Activated CD8-positive, alpha-beta memory T cell treated with anti-CD3 and anti-CD28 coated beads, Interleukin-2, amount 50 U/mL, for 48 hours (primary cell): ENCODE results near the gene ARHGAP24.
"Not testable (repeated sequence)": the region's sequence is repeated elsewhere in the genome, so short reads cannot be mapped to it uniquely, and the experiment has no call there.

Source experiments
- DNase-seq: peaks from one replicate; pipeline ENCODE4 v3.0.0-alpha.2; 2020

Gene ARHGAP24

GRCh38 chr4:85932500-85933290, 457.7 kb downstream of the ARHGAP24 start:
- DNase-seq: no peak

DNA sequence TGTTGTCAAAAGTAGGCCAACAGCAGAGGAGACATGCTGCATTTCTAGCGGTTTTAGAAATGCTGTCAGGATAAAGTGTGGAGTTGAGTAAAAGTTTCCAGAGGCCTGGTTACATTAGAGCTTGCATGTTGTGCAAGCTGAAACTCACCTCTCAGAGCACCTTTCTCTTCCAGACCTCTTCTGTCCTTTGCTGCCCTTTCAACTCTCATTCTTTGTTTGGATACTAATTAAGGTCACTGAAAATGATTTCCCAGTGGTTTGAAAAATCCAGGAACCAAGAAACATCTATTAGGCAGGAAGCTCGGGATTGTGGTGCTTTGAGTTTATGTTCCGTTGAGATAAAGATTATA, 458.3 kb downstream of the ARHGAP24 start:
- DNase-seq: no peak

GRCh38 chr4:85937507-85937906, 462.6 kb downstream of the ARHGAP24 start:
- no peak for DNase-seq

DNA sequence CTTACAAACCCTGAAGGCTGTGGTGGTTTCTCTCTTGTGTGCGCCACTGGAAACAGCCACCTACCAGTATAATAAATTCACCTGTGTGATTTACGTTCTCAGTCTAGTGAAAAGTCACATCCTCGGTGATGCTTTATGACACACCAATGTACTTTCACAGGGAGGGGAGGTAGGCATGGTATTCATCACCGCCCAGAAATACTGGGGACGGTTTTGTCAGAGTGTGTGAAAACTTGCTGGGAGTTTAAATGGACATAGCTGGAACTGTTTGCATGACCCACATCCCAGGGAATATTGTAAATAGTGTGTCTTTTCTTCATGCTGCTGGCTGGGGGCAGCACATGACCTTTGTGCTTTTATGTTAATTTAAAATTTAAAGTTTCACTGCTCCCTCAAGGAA, 463.1 kb downstream of the ARHGAP24 start:
- no peak for DNase-seq

- no peak for DNase-seq
These were observed 464.0 kb downstream of the ARHGAP24 start for GRCh38 chr4:85938902-85939301.

DNA sequence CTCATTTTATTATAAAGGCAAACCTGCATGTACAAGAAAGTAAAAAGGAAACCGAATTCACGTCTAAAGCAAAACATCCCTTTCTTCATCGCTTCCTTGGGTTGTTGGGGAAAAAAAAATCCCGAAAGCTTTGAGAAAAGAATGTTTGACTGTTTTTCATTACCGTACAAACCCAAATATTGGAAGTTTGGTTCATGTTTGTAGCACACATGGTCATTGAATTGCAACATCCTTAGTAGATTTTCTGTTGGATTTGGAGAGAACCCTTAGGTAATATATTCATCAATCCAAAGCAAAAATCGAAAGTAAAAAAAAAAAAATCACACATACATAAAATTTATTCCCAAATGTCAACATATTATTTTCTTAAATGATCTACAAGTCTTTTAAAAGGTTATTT, 464.6 kb downstream of the ARHGAP24 start:
- DNase-seq: no peak

GRCh38 chr4:85940151-85940550, 465.2 kb downstream of the ARHGAP24 start:
- DNase-seq: no peak

DNA sequence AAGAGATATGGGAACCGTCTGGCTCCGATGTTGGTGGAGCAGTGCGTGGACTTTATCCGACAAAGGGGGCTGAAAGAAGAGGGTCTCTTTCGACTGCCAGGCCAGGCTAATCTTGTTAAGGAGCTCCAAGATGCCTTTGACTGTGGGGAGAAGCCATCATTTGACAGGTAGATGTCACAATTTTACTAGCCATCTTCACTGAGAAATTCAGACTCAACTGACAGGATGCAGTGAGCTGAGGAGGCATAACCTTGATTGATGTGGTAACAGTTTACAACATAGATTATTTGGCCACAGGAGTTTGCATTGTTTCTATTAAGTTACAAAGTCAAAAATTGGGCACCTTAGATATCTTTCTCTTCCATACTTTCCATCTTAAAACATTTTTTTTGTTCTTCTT, 467.2 kb downstream of the ARHGAP24 start:
- no peak for DNase-seq

DNA sequence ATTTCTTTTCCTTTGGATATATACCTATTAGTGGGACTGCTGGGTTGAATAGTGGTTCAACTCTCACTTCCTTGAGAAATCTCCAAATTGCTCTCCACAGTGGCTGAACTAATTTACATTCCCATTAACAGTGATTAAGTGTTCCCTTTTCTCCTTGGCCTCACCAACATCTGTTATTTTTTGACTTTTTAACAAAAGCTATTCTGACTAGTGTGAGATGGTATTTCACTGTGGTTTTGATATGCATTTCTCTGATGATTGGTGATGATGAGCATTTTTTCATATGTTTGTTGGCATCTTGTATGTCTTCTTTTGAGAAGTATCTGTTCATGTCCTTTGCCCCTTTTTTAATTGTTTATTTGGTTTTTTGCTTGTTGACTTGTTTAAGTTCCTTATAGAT, 471.9 kb downstream of the ARHGAP24 start:
- no peak for DNase-seq

GRCh38 chr4:85951099-85951498, 476.1 kb downstream of the ARHGAP24 start:
- no peak for DNase-seq

- no peak for DNase-seq
These were observed 477.6 kb downstream of the ARHGAP24 start for GRCh38 chr4:85952528-85952927.

DNA sequence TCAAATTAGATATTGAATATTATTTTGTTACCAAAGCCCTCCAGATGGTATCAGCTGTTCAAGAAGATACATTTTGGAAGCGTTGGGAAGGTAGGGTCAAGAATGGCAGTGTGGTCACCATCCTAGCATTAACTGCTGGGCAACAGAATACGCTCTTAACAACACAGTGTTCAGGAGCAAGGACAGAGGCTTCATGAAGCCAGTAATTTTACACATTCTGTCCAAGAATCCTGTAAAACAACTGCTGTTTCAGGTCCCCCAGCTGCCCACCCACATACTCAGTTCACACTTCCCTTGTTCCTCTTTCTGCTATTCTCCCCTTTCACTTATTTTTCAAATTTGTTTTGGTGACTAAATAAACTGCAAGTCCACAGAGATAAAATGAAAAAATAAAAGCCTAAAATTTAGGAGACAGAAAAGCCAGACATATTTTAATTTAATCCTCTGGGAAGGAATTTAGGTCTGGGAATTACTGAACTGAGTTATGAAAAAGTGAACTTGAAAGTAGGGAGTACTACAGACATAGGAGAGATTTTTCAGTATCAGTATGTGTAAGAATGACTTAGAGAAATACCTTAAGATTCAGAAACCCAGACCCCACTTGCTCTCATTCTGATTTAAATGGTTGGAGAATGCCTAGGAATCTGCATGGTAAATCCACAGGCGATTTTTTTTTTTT, 478.2 kb downstream of the ARHGAP24 start:
- DNase-seq: no peak

- no peak for DNase-seq
These were observed 478.7 kb downstream of the ARHGAP24 start for GRCh38 chr4:85953651-85954018.

GRCh38 chr4:85955620-85956292, 480.8 kb downstream of the ARHGAP24 start:
- DNase-seq: no peak

DNA sequence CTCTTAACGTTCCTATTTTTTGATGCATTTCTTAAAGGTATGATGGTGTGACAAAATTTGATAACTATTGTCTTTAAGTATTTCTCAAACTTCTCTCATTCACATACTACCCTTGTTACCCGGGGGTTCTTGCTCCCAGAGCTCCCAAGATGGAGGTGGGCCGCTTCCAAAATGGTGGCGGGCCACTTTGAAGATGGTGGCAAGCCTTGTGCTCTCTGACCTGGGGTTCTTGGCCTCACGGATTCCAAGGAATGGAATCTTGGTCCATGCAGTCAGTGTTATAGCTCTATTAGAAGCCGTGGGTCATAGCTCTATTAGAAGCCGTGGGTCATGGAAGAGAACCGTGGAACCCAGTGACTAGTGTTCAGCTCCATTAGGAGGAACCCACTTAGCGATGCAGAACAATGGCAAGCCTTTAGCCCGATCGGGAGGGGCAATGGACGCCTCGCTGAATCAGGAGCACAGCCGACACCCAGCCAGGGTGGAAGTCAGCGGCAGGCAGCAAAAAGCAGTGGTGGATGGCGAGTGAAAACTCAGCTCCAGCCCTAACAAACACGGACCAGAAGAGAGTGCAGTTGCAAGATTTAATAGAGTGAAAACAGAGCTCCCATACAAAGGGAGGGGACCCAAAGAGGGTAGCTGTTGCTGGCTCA, 481.5 kb downstream of the ARHGAP24 start:
- DNase-seq: no peak

- DNase-seq: no peak
These were observed 486.9 kb downstream of the ARHGAP24 start for GRCh38 chr4:85961887-85962286.

DNA sequence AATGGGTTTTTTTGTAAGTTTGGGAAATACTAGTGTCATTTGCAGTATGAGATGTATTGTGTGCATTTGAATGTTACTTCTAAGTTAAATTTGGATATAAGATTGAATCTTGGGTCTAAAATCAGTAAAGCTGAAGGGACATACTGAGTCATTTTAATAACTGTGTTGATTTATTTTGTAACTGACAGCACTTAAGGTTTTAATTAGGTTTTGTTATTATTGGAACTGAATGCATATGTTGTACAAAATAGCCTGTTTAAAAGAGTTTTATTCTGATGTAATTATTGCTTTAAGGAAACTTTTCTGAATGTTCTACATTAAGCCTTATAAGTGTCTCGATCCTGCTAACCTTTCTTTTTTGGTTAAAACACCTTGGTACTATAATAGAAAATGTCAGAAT, 488.3 kb downstream of the ARHGAP24 start:
- DNase-seq: no peak

DNA sequence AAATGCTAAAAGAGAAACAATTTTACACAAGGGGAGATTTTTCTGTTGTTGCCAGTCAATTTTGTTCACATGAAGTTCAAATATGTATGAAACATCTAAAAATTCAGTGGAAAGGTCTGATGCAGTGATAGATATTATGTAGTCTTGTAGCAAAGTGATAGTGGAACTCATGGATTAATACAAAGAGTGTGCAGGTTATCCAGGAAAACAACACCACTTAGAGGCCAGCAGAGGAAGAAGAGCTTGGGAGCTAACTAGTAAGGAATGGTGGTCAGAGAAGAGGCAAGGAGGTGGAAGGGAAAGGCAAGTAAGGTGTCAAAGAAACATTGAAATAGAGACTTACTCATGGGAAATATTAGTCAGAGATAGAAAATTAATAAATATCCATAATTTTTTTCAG, 489.3 kb downstream of the ARHGAP24 start:
- DNase-seq: no peak

DNA sequence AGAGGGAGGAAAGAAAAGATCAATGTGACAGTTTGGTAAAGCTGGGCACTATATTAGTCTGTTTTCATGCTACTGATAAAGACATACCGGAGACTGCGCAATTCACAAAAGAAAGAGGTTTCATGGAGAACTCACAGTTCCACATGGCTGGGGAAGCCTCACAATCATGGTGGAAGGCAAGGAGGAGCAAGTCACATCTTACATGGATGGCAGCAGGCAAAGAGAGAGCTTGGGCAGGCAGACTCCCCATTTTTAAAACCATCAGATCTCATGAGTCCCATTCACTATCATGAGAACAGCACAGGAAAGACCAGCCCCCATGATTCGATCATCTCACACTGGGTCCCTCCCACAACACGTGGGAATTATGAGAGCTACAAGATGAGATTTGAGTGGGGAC, 490.1 kb downstream of the ARHGAP24 start:
- DNase-seq: not testable (repeated sequence)

- DNase-seq: no peak
These were observed 490.6 kb downstream of the ARHGAP24 start for GRCh38 chr4:85965529-85965928.

GRCh38 chr4:85966373-85966772, 491.4 kb downstream of the ARHGAP24 start:
- DNase-seq: no peak

DNA sequence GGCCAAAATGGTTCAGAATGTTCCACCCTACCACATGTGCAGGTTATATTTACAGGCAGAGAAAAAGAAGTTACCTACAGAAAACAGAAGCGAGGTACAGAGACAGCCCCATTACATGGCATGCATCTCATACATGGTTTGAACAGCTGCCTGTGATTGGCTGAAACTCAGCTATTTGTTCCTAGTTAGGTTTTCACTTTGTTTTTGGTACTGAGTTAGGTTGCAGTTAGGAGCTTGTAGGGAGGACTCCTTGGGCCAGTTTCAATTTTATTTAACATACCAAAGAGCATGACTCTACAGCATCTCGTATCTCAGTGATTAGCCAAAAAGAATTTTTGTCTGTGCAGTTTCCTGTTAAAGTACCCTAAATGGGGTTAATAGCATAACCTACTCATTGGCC, 492.9 kb downstream of the ARHGAP24 start:
- DNase-seq: no peak

DNA sequence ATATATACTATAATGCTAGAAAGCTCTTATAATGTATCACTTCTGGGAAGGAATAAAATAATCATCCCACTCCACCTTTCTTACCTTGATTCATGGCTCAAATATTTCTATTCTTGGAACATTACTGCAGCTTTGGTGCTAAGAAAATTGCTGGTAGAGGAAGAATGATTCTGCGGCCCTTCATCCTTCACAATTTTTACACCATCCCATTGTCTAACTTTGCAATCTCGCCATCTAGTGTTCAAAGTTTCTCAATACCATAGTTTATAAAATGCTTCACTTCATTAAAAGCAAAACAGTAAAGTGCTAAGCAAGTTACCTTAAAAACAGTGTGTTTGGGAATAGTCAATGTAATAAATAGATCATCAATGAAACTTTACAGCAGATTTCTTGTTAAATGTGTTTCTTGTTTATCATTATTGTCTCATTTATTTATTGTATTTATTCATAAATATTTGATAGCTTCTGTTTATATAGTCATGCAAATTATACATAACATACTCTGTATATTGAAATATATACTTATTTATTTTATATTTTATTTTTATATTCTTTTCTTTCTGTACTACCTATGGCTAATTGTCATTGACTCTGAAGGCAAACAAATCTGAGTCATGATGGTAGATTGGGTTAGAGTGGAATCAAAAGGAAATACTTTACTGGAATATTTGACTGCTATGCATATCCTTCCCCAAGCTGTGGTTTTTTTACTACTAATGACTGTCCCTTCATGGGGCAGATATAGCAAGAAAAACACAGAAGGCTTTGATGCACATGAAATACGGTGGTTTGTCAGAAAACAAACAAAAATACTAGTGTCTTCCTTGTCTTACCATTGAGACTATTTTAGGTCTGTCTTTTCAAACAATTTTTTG, 494.2 kb downstream of the ARHGAP24 start:
- no peak for DNase-seq
